Thyroid gland (tissue), 4 donors: Measurements from ENCODE around the gene PATL1. TPM values are rescaled to one million over a fixed set of nuclear protein-coding genes. Genes with fewer than 3 reads are reported as not detected.

Experiments used
- DNase-seq, 2 donors: peaks; one replicate each; pipeline ENCODE4 v3.0.0-alpha.2; 2019
- H3K27ac ChIP-seq, 3 donors: fragments of 200-600 bp; sonication (generic); 1 replicate in 2 of 3; 2 replicates in 1 of 3; pipeline ENCODE4 v1.5.1; 2016 to 2019; ENCODE audit warnings: mild to moderate bottlenecking in 1 of 3, moderate library complexity in 1 of 3
- H3K27me3 ChIP-seq: fragments of 200-600 bp; sonication (generic); one replicate; pipeline ENCODE4 v1.5.1; 2019
- H3K36me3 ChIP-seq, 2 donors: fragments of 200-600 bp; sonication (generic); one replicate each; pipeline ENCODE4 v1.5.1; 2016 to 2019
- H3K4me1 ChIP-seq, 2 donors: fragments of 200-600 bp; sonication (generic); one replicate each; pipeline ENCODE4 v1.5.1; 2017 to 2019
- H3K4me3 ChIP-seq, 3 donors: fragments of 200-600 bp; sonication (generic); replicated peaks in 1 of 3; 1 replicate in 2 of 3; 2 replicates in 1 of 3; pipeline ENCODE4 v1.5.1; 2016; ENCODE audit warnings: mild to moderate bottlenecking in 1 of 3
- H3K9me3 ChIP-seq: fragments of 200-600 bp; sonication (generic); one replicate; pipeline ENCODE4 v1.5.1; 2017
- CTCF ChIP-seq, 6 experiments: fragments of 200-600 bp in 3 of 6; fragments of 450-650 bp in 3 of 6; sonication (generic) in 3 of 6; IDR thresholded peaks; one replicate each; pipeline ENCODE4 v1.5.1; 2016 to 2019; ENCODE audit warnings: antibody characterized with exemption in 6 of 6, mild to moderate bottlenecking in 2 of 6, inconsistent platforms in 1 of 6, moderate library complexity in 1 of 6
- POLR2A ChIP-seq, 2 donors: fragments of 450-650 bp; IDR thresholded peaks; one replicate each; pipeline ENCODE4 v1.6.1; 2017; ENCODE audit warnings: antibody characterized with exemption in 2 of 2, mild to moderate bottlenecking in 2 of 2, moderate library complexity in 1 of 2
- WGBS, 2 donors: methylation state at CpG; one replicate each; pipeline ENCODE4 v1.1.5; 2017; 5-methylcytosine and 5-hydroxymethylcytosine counted together
- intact Hi-C: fragments of 100-400 bp; cut with DNase I; formaldehyde crosslinking; loops from one replicate; pipeline ENCODE4 v1.15.1; 2023
- microRNA-seq: library from miRNA; unstranded; fragments of <30 nt; microRNA quantifications from one replicate; pipeline ENCODE4, GENCODE V29; 2016
- small RNA-seq: library from RNA; depleted of rRNA; stranded (forward); fragments of <200 nt; gene quantifications from one replicate; pipeline ENCODE3, GENCODE V24; 2016
- total RNA-seq, 4 donors: library from RNA; depleted of rRNA; stranded (reverse); fragments of >200 nt; gene quantifications; one replicate each; pipeline ENCODE4 v1.2.3, GENCODE V29; 2016

Gene PATL1
- total RNA-seq, 4 donors from 2014 or later: 14.5 to 19.8 (median 17.0) TPM

GRCh38 chr11:59600636-59601035, 68.2 kb downstream of the PATL1 start:
- intact Hi-C loops: no loop called here
- TF ChIP-seq POLR2A (IDR thresholded peaks at IDR 0.05) (no peak), CTCF (IDR thresholded peaks at IDR 0.05) (no peak)
- Histone ChIP-seq H3K9me3 (no peaks in the 10 kb centered on the region), H3K4me3 (no peak overlapping the region), H3K36me3 (peaks cover 53 to 74% of the 10 kb centered on the region in 2 donors), H3K27ac (peak overlapping the region in 2 of 3 donors; percentile 82 to 87), H3K4me1 (peaks cover 16 to 32% of the 10 kb centered on the region in 2 donors), H3K27me3 (no peaks in the 10 kb centered on the region)
- DNase-seq: no peak
- 91% methylated on average over 4 of the region's 4 CpGs for WGBS, 2 donors

GRCh38 chr11:59600234-59600633, 68.6 kb downstream of the PATL1 start:
- whole genome bisulfite sequencing, 2 donors: 91 to 95% methylated on average over 2 of the region's 2 CpGs
- peaks cover 16 to 32% of the 10 kb centered on the region in 2 donors for H3K4me1 ChIP-seq
- TF ChIP-seq CTCF (IDR thresholded peaks at IDR 0.05) (no peak), POLR2A (IDR thresholded peaks at IDR 0.05) (no peak)
- peaks cover 50 to 74% of the 10 kb centered on the region in 2 donors for H3K36me3 ChIP-seq
- H3K9me3 ChIP-seq: no peaks in the 10 kb centered on the region
- H3K4me3 ChIP-seq: no peak overlapping the region
- no peaks in the 10 kb centered on the region for H3K27me3 ChIP-seq
- H3K27ac ChIP-seq: peak overlapping the region in 1 of 3 donors; percentile 17
- intact Hi-C loops: no loop called here
- no peak for DNase-seq

GRCh38 chr11:59598961-59599360, 69.9 kb downstream of the PATL1 start:
- 100% methylated on average over 1 of the region's 1 CpG for WGBS, 2 donors
- Histone ChIP-seq H3K27me3 (no peaks in the 10 kb centered on the region), H3K4me3 (no peak overlapping the region), H3K4me1 (peaks cover 16 to 28% of the 10 kb centered on the region in 2 donors), H3K9me3 (no peaks in the 10 kb centered on the region), H3K36me3 (peaks cover 55 to 76% of the 10 kb centered on the region in 2 donors), H3K27ac (no peak overlapping the region)
- TF ChIP-seq CTCF (IDR thresholded peaks at IDR 0.05) (no peak), POLR2A (IDR thresholded peaks at IDR 0.05) (no peak)
- no peak for DNase-seq
- intact Hi-C loops: no loop called here

Small RNA genes within 50 kb of the gene (microRNA-seq; reads per million reads assigned to microRNA genes)
- not detected for gene MIR3162

Small RNA genes within 50 kb of the gene (small RNA-seq; reads per million reads assigned to genes)
- not detected for gene MIR3162

Other genes starting within 250 kb of the PATL1 start
- not detected for gene OR5A2, start 242.6 kb downstream of the PATL1 start, total RNA-seq
- under 1 TPM in 1 of 4 donors, not detected in 3; 0.05 TPM for gene OR5A1, start 232.6 kb downstream of the PATL1 start, total RNA-seq
- gene OR4D6, start 212.1 kb downstream of the PATL1 start, total RNA-seq: not detected
- gene OR4D10, start 195.7 kb downstream of the PATL1 start, total RNA-seq: not detected
- gene OR4D11, start 165.5 kb downstream of the PATL1 start, total RNA-seq: not detected
- gene OR4D9, start 157.5 kb downstream of the PATL1 start, total RNA-seq: not detected
- gene OSBP, start 53.3 kb downstream of the PATL1 start, total RNA-seq: 10 to 100 TPM; 47.3 to 59.6 (median 49.5) TPM
- gene OR10V1, start 44.8 kb upstream of the PATL1 start, total RNA-seq: not detected
- 10 to 100 TPM; 36.5 to 46.4 (median 41.6) TPM for gene STX3, start 86.3 kb upstream of the PATL1 start, total RNA-seq
- 10 to 100 TPM; 19.4 to 40.7 (median 25.4) TPM for gene MRPL16, start 141.7 kb upstream of the PATL1 start, total RNA-seq
- gene CBLIF, start 176.5 kb upstream of the PATL1 start, total RNA-seq: not detected
- not detected for gene TCN1, start 197.4 kb upstream of the PATL1 start, total RNA-seq
- not detected for gene OOSP3, start 209.7 kb upstream of the PATL1 start, total RNA-seq